Activated effector memory CD4-positive, alpha-beta T cell treated with anti-CD3 and anti-CD28 coated beads, Interleukin-2, amount 50 U/mL, for 16 hours (primary cell): ENCODE results near the gene SLC6A13.
"Not testable (repeated sequence)": the region's sequence is repeated elsewhere in the genome, so short reads cannot be mapped to it uniquely, and the experiment has no call there.

Experiments used
- DNase-seq: peaks from one replicate; pipeline ENCODE4 v3.0.0-alpha.2; 2020

The SLC6A13 gene

DNA sequence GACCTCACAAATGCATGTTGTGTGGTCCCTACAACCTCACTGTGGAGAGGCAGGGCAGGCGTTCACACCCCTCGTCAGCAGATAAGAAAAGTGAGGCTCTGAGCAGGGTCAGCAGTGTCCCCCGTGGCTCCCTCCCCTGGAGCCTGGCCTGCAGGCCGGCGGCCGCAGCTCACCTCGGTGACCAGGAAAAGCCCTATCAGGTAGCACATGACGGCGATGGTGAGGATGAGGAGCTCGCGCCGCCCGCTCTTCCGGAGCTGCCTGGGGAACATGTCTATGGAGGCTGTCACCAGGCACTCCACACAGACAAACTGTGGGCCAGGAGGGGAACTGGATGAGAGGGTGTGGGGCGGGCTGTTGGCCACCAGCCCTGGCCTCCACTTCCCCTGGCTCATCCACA lies 66.7 kb downstream of the SLC6A13 start:
- DNase-seq: no peak

DNA sequence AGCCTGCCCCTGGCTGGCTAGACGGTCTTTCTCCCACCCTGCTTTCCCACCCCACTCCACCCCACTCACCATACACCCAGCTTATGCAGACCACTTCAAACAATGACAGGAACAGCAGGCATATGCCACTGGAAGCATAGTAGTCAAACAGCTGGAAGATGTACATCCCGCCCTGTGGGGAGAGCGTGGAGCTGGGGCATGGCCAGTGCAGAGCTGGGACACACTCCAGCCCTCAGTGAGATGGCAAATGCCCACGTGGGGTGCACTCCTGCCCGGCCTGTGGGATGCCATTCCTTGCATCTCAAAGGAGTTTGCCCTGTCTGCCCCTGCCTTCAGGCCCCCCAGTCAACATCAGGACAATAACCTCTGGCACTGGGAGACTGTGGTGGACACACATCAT lies 67.5 kb downstream of the SLC6A13 start:
- no peak for DNase-seq

DNA sequence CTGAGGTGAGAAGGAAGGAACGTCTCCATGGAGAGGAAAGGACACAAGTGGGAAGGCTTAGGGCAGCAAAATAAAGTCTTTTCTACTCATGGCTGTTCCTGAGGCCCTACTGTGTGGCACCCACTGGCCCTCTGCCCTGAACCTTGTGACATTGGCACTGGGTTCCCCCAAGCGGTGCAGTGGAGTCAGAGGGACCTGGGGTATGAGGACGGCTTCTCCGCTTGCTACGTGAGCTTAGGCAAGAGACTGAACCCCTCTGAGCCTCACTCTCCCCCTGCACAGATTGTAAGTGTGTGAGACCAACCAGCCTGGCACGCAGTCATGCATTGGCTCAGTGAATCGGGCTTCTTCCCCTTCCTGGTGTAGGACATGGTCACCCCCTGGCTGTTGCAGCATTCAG lies 68.4 kb downstream of the SLC6A13 start:
- no peak for DNase-seq

DNA sequence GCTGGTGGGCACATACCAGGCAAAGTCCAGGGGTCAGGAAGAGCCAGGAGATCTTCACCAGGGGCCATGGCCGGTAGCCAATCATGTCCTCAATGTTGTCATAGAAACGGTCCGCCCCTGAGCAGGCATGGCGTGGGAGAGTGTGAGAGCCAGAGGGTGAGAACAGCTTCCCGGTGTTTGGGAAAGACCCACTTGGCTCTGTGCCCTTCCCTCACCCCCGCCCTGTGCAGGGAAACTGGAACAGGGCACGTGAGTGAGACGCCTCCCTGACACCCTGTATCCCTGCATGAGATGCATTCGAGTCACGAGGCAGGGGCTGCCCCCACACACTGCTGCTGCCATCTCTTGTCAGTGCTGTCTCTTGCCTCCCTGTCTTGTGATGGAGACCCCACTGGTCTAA lies 69.4 kb downstream of the SLC6A13 start:
- DNase-seq: no peak

DNA sequence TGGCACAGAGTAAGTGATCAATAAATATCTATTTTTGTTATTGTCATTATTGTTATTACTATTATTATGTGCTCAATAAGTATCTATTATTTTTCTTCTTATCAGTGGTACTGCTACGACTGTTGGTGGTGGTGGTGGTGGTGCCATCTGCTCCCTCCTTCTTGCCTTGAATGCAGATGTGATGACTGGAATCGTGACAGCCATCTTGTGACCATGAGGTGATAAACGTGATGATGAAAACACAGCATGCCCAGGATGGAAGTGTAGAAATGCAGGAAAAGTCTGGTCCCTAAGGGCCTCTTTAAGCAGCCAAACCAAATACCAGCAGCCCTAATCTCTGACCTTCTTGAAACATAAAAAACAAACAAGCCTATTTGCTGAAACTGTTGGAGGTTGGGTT lies 71.1 kb downstream of the SLC6A13 start:
- no peak for DNase-seq

DNA sequence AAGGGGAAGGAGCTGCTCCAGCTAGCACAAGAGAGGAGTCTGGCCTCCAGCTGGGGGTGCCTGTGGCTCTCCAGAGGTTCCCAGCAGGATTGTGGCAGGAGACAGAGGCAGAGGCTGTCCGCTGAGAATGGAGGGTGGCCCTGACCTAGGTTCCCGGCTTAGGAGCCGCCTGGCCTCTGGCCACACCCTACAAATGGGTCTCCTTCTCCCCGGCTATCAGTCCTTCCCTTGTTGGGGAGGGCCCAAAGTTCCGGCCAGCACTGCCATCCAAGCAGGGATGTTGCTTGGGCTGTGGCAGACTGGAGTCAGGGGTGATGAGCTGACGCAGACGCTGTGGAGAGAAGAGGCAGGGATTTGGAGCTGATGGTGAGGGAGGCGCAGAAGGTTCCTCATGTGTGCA lies 71.8 kb downstream of the SLC6A13 start:
- no peak for DNase-seq

DNA sequence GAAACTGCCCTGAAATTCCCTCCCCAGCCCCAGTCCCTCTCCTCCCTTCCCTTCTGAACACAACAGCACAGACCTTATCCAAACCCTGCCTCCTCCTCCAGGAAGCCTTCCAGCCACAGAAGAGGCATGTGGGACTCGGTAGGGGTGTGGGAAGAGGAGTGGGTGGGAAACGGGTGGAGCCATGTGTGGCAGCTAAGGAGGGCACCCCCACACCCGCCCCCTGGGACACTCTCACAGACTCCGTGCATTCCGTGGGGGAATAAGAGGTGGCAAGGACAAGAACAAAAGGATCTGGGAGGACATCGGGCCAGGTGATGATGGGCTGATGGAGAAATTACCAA lies 73.0 kb downstream of the SLC6A13 start:
- no peak for DNase-seq

DNA sequence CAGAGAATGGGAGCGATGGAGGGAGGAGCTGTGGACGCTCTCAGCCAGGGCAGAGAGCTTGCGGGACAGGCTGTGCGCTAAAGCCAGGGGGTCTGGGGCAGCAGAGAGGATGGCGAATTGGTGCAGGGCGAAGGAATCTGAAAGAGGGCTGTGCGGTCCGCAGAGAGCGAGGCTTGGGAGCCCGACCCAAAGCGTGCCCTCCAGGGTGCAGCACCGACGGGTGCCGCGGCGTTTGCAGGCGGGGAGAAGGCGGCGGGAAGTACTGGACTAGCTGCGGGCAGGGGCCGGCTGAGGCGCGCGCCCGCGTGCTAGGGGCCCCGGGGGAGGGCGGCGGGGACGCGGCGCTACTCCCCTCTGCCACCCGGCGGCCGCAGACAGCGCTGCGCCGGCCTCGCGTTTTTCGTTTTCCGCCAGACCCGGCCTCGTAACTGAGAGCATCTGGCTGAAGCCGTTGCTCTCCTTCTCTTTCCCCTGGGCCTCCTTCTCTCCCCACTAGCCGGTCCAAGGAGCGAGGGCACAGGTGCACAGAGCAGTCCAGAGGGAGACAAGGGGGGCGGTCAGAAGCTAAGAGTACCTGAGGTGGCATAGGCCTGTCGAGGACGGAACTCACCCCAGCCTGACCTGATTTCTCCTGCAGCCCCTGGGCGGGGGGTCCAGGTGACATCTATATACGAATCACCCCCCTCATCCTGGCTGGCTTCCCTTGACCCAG lies 73.6 kb downstream of the SLC6A13 start:
- DNase-seq: peak; percentile 68

DNA sequence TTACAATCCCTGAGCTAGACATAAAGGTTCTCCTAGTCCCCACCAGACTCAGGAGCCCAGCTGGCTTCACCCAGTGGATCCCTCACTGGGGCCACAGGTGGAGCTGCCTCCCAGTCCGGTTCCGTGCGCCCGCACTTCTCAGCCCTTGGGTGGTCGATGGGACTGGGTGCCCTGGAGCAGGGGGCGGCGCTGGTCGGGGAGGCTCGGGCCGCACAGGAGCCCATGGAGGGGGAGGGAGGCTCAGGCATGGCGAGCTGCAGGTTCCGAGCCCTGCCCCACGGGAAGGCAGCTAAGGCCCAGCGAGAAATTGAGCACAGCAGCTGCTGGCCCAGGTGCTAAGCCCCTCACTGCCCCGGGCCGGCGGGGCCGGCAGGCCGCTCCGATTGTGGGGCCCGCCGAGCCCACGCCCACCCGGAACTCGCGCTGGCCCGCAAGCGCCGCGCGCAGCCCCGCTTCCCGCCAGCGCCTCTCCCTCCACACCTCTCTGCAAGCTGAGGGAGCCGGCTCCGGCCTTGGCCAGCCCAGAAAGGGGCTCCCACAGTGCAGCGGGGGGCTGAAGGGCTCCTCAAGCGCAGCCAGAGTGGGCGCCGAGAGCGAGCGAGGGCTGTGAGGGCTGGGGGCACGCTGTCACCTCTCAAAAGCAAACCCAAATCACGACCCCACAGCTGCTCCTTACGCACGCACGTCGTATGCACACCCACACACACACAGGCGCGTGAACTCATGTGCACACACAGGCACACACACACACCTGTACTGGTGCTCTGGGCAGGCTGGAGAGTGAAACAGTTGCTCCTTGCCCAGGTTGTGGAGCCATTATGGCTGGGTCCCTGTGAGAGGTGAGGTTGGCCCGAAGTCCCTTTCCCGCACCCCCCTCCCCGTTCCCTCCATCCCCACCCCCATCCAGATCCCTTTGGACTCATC lies 74.4 kb downstream of the SLC6A13 start:
- DNase-seq: not testable (repeated sequence)

DNA sequence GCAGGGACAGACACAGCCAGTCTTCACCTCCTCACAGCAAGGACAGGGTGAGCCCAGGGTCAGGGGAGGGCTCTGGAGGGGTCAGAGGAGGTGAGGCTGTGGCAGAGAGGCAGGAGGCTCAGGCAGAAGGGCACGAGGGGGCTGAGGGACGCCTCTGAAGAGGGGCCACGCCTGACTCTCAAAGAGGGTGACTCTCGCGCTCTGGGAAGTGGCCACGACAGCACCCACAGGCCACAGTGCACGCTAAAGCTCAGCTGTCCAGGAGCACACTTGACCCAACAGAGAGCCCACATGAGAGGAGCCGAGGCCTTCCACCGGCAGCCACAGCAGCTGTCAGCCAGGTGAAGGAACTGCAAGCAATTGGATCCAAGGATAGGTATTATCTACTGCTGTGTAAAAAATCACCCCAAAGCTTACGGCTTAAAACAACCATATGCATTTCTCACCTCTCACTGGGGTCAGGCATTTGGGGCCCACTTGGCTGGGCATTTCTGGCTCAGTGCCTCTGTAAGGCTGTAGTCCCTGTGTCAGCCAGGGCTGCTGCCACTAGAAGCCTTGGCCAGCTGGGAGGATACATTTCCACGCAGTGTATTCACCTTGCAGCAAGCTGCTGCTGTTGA lies 76.5 kb downstream of the SLC6A13 start:
- DNase-seq: no peak

DNA sequence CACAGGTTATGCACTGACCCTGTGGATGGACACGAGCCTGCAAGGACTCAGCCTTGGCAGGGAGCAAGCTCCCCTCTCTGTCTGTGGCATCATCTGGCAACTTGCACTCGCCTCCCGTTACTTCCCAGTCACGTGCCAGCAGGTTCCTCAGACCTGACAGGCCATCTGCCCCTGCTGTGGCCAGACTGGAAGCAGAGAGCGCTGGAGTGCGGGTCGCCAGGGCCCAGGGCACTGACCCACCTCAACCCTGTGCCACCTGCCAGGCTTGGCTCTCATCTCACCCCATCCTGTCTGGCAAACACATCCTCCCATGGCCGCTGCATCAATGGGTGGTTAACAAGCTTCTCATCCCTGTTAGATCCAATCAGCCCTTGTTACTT lies 77.1 kb downstream of the SLC6A13 start:
- DNase-seq: no peak

DNA sequence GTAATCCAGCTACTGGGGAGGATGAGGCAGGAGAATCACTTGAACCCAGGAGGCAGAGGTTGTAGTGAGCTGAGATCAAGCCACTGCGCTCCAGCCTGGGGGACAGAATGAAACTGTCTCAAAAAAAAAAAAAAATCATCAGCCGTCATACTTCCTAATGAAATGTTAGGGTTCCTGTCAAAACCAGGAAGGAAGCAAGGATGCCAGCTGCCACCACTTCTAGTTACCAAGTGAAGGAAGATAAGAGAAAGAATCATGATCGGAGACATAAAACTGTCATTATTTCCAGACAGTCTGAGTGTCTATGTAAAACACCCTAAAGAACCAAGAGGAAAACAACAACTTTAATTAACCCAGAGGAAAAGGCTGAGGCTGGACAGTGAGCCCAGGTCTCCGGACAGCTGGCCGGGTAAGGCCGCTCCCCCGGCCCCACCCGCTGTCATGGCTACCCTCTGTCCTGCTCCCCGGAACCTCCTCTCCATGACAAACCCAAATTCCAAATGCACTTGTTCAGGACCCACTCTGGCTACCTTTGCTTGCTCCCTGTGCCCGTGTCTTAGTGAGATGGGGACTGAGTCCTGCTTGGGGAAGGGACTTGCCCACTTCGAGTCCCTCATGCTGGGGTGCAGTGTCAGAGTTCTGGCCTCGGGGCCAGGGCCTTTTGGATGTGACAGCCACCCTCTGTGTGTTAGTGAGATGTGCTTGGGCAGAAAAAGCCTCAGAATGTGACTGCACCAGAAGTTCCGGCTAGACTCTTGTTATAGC lies 77.6 kb downstream of the SLC6A13 start:
- DNase-seq: no peak

DNA sequence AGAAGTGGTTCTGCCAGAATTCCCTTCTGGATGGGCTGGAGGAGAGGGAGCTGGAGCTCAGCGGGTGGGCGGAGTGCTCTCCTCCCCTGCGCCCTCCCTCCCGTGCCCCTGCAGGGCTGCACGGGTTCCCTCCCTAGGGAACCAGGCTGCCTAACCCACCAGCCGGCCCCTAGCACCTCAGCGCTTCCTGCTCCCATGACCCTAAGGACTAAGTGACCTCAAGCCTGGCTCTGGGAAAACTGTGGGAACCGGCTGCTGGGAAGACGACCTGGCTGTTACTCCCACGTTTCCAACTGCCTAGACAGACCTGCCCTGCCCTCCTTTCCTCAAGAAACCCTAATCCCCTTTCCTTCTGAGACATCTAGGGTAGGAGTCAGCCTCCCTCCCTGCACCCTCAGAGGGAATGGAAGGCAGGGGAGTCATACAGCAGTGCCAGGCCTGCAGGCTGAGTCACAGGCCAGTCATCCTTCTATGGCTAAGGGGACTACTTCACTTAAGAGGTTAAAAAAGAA lies 80.2 kb downstream of the SLC6A13 start:
- DNase-seq: no peak

DNA sequence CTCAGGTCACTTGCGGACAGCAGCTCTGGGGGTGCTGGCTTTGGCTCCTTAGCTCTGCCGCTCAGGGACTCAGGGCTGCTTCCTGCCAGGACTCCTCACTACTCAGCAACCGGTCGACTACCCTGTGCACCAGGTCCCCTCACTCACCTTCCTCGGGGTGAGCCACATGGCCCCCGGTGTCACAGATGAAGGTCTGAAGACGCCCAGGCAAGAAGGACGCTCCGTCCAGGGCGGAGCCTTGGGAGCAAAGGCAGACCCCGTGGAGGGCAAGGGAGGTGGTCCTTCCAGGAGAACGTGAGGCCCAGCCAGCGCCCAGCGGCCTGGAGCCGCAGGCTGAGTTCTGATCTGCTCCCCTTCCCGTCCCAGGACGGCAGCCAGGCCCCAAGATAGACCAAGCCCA lies 80.7 kb downstream of the SLC6A13 start:
- no peak for DNase-seq

DNA sequence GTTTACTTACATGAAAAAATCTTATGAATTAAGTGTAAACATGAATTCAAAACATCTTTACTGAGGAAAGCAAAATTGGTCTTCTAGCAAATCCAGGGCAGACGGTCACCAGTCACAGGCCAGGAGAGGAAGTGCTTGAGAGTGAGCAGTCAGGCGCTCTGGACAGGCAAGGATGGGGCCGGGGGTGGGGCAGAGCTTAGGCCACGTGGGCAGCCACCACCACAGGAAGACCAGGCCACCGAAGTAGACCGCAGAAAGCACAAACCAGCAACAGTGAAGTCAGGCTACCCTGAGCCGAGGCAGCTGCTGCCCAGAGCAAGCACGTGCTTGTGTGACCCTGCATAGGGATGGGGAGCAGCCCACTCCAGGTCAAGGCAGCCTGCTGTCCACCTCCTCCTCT lies 82.2 kb downstream of the SLC6A13 start:
- no peak for DNase-seq

DNA sequence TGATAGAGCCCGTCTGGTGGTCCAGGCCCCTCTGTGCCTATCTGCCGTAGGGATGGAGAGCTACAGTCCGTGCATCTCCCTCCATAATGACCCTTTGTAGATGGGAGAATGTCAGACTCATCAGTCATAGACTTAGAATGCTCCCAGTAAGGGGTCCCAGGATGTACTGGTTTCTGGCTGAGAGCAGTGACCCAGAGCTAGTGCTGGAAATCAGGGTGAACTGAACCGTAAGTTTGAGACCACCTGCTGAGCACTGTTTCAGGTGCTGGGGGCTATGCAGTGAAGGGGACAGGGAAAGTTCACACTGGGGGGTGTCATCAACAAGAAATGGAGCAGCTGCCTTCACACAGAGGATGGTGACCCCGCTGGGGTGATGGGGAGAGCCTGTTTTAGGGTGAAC lies 82.8 kb downstream of the SLC6A13 start:
- no peak for DNase-seq

DNA sequence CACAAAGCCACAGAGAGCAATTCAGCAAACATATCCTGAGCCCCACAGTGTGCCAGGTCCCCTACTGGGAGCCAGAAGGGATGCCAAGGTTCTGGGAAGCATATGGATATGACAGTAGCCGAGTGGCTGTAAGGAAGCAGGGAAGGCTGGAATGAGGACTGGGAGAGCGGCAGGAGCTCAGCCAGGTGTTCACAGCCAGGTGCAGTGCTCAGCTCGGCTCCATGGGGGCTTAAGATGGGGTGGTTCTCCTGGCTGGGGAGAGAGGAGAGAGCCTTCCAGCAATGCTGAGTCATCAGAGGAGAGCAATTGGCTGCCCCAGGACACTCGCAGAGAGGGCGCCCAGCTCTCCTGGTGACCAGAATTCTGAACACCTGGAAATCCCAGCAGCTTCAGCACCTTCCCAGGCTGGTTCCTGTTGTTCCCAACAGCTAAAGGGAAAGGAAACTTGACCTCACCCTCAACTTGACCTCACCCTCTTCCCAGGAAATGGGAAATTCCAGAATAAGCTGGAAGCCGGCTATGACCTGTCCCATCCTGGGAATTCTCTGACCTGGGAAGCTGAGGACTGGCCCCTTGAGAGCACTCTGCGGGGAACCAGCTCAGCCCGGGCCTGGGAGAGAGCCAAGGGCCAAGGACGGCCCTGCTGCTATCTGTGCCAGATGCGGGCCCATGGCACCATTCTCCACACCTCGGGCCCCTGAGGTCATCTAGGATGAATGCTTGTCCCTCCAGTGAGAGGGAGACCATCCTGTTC lies 83.3 kb downstream of the SLC6A13 start:
- no peak for DNase-seq

DNA sequence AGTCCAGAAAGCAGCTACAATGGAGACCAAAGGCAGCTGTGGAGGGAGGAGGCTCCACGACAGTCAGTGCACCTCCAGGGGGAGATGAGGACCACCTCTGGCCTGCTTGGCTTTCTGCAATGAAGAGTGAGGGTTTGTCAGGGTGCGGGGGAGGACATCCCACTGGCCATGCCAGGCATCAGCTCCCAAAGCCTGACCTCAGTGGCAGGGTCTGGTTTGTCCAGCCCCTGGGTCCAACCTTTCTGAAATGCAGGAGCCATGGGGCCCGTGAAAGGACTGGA lies 83.9 kb downstream of the SLC6A13 start:
- DNase-seq: no peak

DNA sequence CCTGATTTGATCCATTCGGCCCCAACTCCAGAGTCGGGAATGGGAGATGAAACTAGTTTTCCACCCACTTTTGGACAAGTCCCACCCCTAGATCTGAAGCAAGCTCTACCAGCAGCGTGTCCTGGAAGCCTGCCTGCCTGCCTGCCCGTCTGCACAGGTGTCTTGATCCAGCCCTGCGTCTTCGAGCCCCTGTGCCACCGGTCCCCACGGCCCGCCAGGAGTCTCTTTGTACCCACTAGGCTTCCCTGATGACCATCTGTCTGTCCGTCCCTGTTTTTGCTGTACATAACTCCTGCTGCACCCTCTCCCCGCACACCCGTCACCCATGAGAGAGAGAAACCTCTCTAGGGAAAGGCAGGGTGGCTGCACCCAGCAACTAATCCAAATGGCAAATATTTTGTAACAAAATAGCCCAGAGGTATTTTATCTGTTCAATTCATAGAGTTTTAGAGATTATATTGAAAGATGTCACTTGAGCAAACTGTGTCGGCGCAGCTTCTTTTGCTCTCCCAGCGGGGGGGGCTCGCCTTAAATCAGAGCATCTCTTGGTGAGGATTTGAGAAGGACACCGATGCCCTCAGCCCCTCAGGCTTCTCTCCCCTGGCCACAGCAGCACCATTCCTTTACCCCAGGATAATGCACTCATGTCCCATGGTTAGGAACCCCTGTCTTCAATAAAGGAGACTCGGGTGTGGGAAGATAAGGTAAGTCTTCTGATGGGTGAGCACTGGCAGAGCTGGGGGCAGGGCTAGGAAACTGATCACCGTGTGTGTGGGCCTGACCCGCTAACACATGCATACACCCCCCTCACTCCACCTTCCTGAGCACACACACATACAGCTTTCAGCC lies 84.4 kb downstream of the SLC6A13 start:
- no peak for DNase-seq

DNA sequence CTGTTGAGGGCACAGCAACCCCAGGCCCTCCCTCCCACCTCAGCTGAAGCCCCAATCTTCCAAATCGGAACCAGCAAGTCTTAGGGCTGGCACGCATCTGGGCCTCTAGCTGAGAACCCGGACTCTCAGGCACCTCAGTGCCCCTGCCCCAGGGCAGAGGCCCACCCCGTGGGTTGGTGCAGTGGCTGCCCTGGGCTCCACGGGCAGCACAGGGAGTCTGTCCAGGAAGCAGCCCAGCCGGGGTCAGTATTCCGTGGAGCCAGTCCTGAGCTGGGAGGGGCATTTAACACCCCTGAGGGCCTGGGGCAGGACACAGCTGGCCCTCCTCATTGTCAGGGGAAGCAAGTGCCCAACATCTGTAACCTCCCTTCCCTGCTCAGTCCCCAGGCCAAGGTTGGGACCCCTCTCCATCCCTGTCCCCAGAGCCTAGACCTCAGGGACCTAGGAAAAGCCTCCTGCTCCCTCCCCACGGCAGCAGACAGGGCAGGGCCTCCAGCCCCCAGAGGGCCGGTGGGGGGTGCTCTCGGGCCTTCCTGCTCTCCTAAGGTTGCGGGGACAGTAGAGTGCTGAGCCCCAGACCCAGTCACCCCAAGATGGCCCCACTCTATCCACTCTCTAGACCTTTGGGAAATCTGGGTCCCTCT lies 85.2 kb downstream of the SLC6A13 start:
- DNase-seq: no peak
